ENCODE measurements around the gene EPB41L3. TPM values are rescaled to one million over a fixed set of nuclear protein-coding genes. Genes with fewer than 3 reads are reported as not detected.

Gene EPB41L3
- total RNA-seq, 1 experiment from 2014 or later, result 0.34 TPM

- no peaks in the 10 kb centered on the region for H4K20me1 ChIP-seq (ENCODE audit: insufficient read depth)
- no peaks in the 10 kb centered on the region for H3K4me1 ChIP-seq (ENCODE audit: control insufficient read depth in 1 of 2, insufficient read depth in 2 of 2, low read length in 2 of 2)
- no peaks in the 10 kb centered on the region for H3K27me3 ChIP-seq (ENCODE audit: insufficient read depth, low read length)
- H3K27ac ChIP-seq (ENCODE audit: low read depth, low read length), result no peak overlapping the region
- BruUV-seq (replicated peaks), result no TSS peak
- H3K9ac ChIP-seq (ENCODE audit: low read length), result no peak overlapping the region
- H3K9me3 ChIP-seq (ENCODE audit: control insufficient read depth in 1 of 2, insufficient read depth in 1 of 2, low read depth in 1 of 2, low read length in 2 of 2), result peaks cover 0 to 24% of the 10 kb centered on the region in 2 experiments; a peak in 2 of 4 replicates
- no peak overlapping the region for H3K4me3 ChIP-seq (replicated peaks in 1 of 2; ENCODE audit: low read depth in 1 of 2, low read length in 2 of 2)
- H3K9me2 ChIP-seq (ENCODE audit: insufficient read depth), result no peaks in the 10 kb centered on the region
- ChIA-PET CTCF (no interaction called here), POLR2A (no interaction called here), RAD21 (ENCODE audit: low non-redundant PET in 1 of 2, low total read pairs in 2 of 2, uncharacterized antibody in 2 of 2, unreplicated experiment in 2 of 2) (no interaction called here)
- no peaks in the 10 kb centered on the region for H3K79me2 ChIP-seq (ENCODE audit: insufficient read depth, low read length)
- intact Hi-C loops (cut with micrococcal nuclease), result no loop called here
- DNase-seq (ENCODE audit: low read depth, low spot score), result no peak
- H2AFZ ChIP-seq (ENCODE audit: low read depth, low read length, poor library complexity, severe bottlenecking), result no peak overlapping the region
- TF ChIP-seq SP1 (IDR thresholded peaks at IDR 0.05; ENCODE audit: low read depth) (no peak), RAD21 (IDR thresholded peaks at IDR 0.05; ENCODE audit: low read depth) (no peak), SIN3A (IDR thresholded peaks at IDR 0.05; ENCODE audit: low read depth) (no peak), JUND (IDR thresholded peaks at IDR 0.05) (no peak), EZH2 (IDR thresholded peaks at IDR 0.05) (no peak), EZH2phosphoT487 (IDR thresholded peaks at IDR 0.05; ENCODE audit: borderline replicate concordance) (no peak), POLR2AphosphoS5 (IDR thresholded peaks at IDR 0.05; ENCODE audit: low read depth, low read length) (no peak)
- H3K36me3 ChIP-seq (ENCODE audit: control insufficient read depth in 1 of 2, insufficient read depth in 2 of 2, low read length in 2 of 2), result no peaks in the 10 kb centered on the region
- no peak for ATAC-seq
- no peak overlapping the region for H3K4me2 ChIP-seq (ENCODE audit: low read length)
Observed at GRCh38 chr18:5463831-5464230, 80.0 kb downstream of the EPB41L3 start.

- intact Hi-C loops (cut with micrococcal nuclease), result no loop called here
- ChIA-PET POLR2A (no interaction called here), RAD21 (ENCODE audit: low non-redundant PET in 1 of 2, low total read pairs in 2 of 2, uncharacterized antibody in 2 of 2, unreplicated experiment in 2 of 2) (no interaction called here)
- TF ChIP-seq JUND (IDR thresholded peaks at IDR 0.05) (no peak), SP1 (IDR thresholded peaks at IDR 0.05; ENCODE audit: low read depth) (no peak), POLR2A (IDR thresholded peaks at IDR 0.05; ENCODE audit: borderline replicate concordance, extremely low read depth, insufficient read depth, insufficient read length) (no peak), EZH2 (IDR thresholded peaks at IDR 0.05) (no peak), ELF1 (IDR thresholded peaks at IDR 0.05; ENCODE audit: borderline replicate concordance, low read depth) (no peak), YY1 (IDR thresholded peaks at IDR 0.05; ENCODE audit: extremely low read depth, insufficient replicate concordance, low read depth, low read length) (no peak), TCF7L2 (IDR thresholded peaks at IDR 0.05; ENCODE audit: borderline replicate concordance, extremely low read depth, insufficient read depth, insufficient read length) (no peak), ATF3 (IDR thresholded peaks at IDR 0.05) (no peak), SIN3A (IDR thresholded peaks at IDR 0.05; ENCODE audit: low read depth) (no peak), CEBPB (IDR thresholded peaks at IDR 0.05; ENCODE audit: low read depth) (no peak), RAD21 (IDR thresholded peaks at IDR 0.05; ENCODE audit: low read depth) (no peak), SRF (IDR thresholded peaks at IDR 0.05; ENCODE audit: low read depth) (no peak), MAX (IDR thresholded peaks at IDR 0.05) (no peak), POLR2AphosphoS5 (IDR thresholded peaks at IDR 0.05; ENCODE audit: low read depth, low read length) (no peak), EGR1 (IDR thresholded peaks at IDR 0.05; ENCODE audit: low read depth) (no peak), ZBTB33 (IDR thresholded peaks at IDR 0.05; ENCODE audit: extremely low read depth, insufficient replicate concordance, low read length) (no peak), CTCF (IDR thresholded peaks at IDR 0.05 in 2 of 3, conservative IDR thresholded peaks at IDR 0.05 in 1 of 3; ENCODE audit: borderline replicate concordance in 1 of 3, insufficient read depth in 1 of 3, low read depth in 2 of 3, low read length in 2 of 3) (no peak)
Observed at GRCh38 chr18:5463390-5463789, 80.4 kb downstream of the EPB41L3 start.

More at GRCh38 chr18:5463390-5463789, 80.4 kb downstream of the EPB41L3 start:
- H2AFZ ChIP-seq (ENCODE audit: low read depth, low read length, poor library complexity, severe bottlenecking), result no peak overlapping the region
- H3K36me3 ChIP-seq (ENCODE audit: control insufficient read depth in 1 of 2, insufficient read depth in 2 of 2, low read length in 2 of 2), result no peaks in the 10 kb centered on the region
- H3K27me3 ChIP-seq (ENCODE audit: insufficient read depth, low read length), result no peaks in the 10 kb centered on the region
- no peaks in the 10 kb centered on the region for H3K4me1 ChIP-seq (ENCODE audit: control insufficient read depth in 1 of 2, insufficient read depth in 2 of 2, low read length in 2 of 2)
- no peak overlapping the region for H3K9ac ChIP-seq (ENCODE audit: low read length)
- no peaks in the 10 kb centered on the region for H3K9me2 ChIP-seq (ENCODE audit: insufficient read depth)
- H3K4me2 ChIP-seq (ENCODE audit: low read length), result no peak overlapping the region
- no peaks in the 10 kb centered on the region for H3K79me2 ChIP-seq (ENCODE audit: insufficient read depth, low read length)
- H3K4me3 ChIP-seq (replicated peaks in 1 of 2; ENCODE audit: low read depth in 1 of 2, low read length in 2 of 2), result no peak overlapping the region
- CTCF ChIA-PET, result no interaction called here
- no TSS peak for BruUV-seq (replicated peaks)
- no peaks in the 10 kb centered on the region for H4K20me1 ChIP-seq (ENCODE audit: insufficient read depth)
- H3K27ac ChIP-seq (ENCODE audit: low read depth, low read length), result no peak overlapping the region
- peaks cover 0 to 29% of the 10 kb centered on the region in 2 experiments; a peak in 2 of 4 replicates for H3K9me3 ChIP-seq (ENCODE audit: control insufficient read depth in 1 of 2, insufficient read depth in 1 of 2, low read depth in 1 of 2, low read length in 2 of 2)
- ATAC-seq (no peak), DNase-seq (ENCODE audit: low read depth, low spot score) (no peak)

Measured in HCT116 (cell line).